COR-L47 (cell line): ENCODE results near the gene PDLIM5.
"Not testable (repeated sequence)": the region's sequence is repeated elsewhere in the genome, so short reads cannot be mapped to it uniquely, and the experiment has no call there.

Source experiments
- DNase-seq: peaks from one replicate; lab custom pipeline; 2025; lab: John Stamatoyannopoulos, UW

The PDLIM5 gene

GRCh38 chr4:94462572-94462971, 10.8 kb downstream of the PDLIM5 start:
- no peak for DNase-seq

GRCh38 chr4:94463771-94464170, 12.0 kb downstream of the PDLIM5 start:
- DNase-seq, result no peak

GRCh38 chr4:94466371-94466770, 14.6 kb downstream of the PDLIM5 start:
- DNase-seq, result no peak

GRCh38 chr4:94466923-94467322, 15.2 kb downstream of the PDLIM5 start:
- no peak for DNase-seq

GRCh38 chr4:94468093-94468769, 16.5 kb downstream of the PDLIM5 start:
- no peak for DNase-seq

- DNase-seq, result no peak
These were observed 17.6 kb downstream of the PDLIM5 start for GRCh38 chr4:94469221-94469784.

GRCh38 chr4:94470132-94470531, 18.4 kb downstream of the PDLIM5 start:
- DNase-seq, result no peak

GRCh38 chr4:94470782-94471181, 19.0 kb downstream of the PDLIM5 start:
- DNase-seq, result not testable (repeated sequence)

- DNase-seq, result peak; percentile 29
These were observed 20.5 kb downstream of the PDLIM5 start for GRCh38 chr4:94472056-94472826.

GRCh38 chr4:94475050-94475449, 23.3 kb downstream of the PDLIM5 start:
- no peak for DNase-seq

- no peak for DNase-seq
These were observed 24.1 kb downstream of the PDLIM5 start for GRCh38 chr4:94475794-94476193.

- DNase-seq, result no peak
These were observed 25.5 kb downstream of the PDLIM5 start for GRCh38 chr4:94477227-94477626.

GRCh38 chr4:94478805-94479204, 27.1 kb downstream of the PDLIM5 start:
- not testable (repeated sequence) for DNase-seq

- no peak for DNase-seq
These were observed 27.8 kb downstream of the PDLIM5 start for GRCh38 chr4:94479358-94480141.

- DNase-seq, result no peak
These were observed 28.7 kb downstream of the PDLIM5 start for GRCh38 chr4:94480362-94480951.

GRCh38 chr4:94483895-94484294, 32.2 kb downstream of the PDLIM5 start:
- no peak for DNase-seq

- no peak for DNase-seq
These were observed 33.1 kb downstream of the PDLIM5 start for GRCh38 chr4:94484818-94485217.

GRCh38 chr4:94486372-94486801, 34.6 kb downstream of the PDLIM5 start:
- DNase-seq, result no peak

- DNase-seq, result no peak
These were observed 36.9 kb downstream of the PDLIM5 start for GRCh38 chr4:94488670-94489069.

- DNase-seq, result no peak
These were observed 37.4 kb downstream of the PDLIM5 start for GRCh38 chr4:94489098-94489497.

GRCh38 chr4:94490437-94490836, 38.7 kb downstream of the PDLIM5 start:
- no peak for DNase-seq

GRCh38 chr4:94491322-94491721, 39.6 kb downstream of the PDLIM5 start:
- no peak for DNase-seq
